Neuronal stem cell (in vitro differentiated cells): ENCODE data around the gene HDAC2.
"Not testable (repeated sequence)": the region's sequence is repeated elsewhere in the genome, so short reads cannot be mapped to it uniquely, and the experiment has no call there.

Experiments used
- DNase-seq: peaks from one replicate; pipeline ENCODE4 v3.0.0-alpha.2; 2013; ENCODE audit warnings: low spot score
- H2AFZ ChIP-seq: one replicate; pipeline ENCODE4 v1.6.1; 2013; ENCODE audit warnings: mild to moderate bottlenecking, low read length, inconsistent platforms
- H2AK5ac ChIP-seq: 2 replicates; pipeline ENCODE4 v1.6.1; 2013; ENCODE audit warnings: low read depth, mild to moderate bottlenecking, inconsistent platforms, low read length, moderate library complexity, mixed read lengths
- H2BK120ac ChIP-seq: 2 replicates; pipeline ENCODE4 v1.6.1; 2013; ENCODE audit warnings: low read depth, mild to moderate bottlenecking, inconsistent platforms, low read length, moderate library complexity, mixed read lengths
- H2BK12ac ChIP-seq: one replicate; pipeline ENCODE4 v1.6.1; 2013; ENCODE audit warnings: low read length, inconsistent platforms
- H2BK15ac ChIP-seq: 2 replicates; pipeline ENCODE4 v1.6.1; 2013; ENCODE audit warnings: mild to moderate bottlenecking, low read length, inconsistent platforms, mixed read lengths
- H2BK5ac ChIP-seq: one replicate; pipeline ENCODE4 v1.6.1; 2013; ENCODE audit warnings: inconsistent platforms, mild to moderate bottlenecking, low read length, moderate library complexity
- H3K14ac ChIP-seq: one replicate; pipeline ENCODE4 v1.6.1; 2013; ENCODE audit warnings: low read length, inconsistent platforms
- H3K18ac ChIP-seq: 2 replicates; pipeline ENCODE4 v1.6.1; 2013; ENCODE audit warnings: low read length, inconsistent platforms
- H3K23ac ChIP-seq: 2 replicates; pipeline ENCODE4 v1.6.1; 2013; ENCODE audit warnings: low read depth, mild to moderate bottlenecking, mixed read lengths, low read length, inconsistent platforms; ENCODE audit not compliant: poor library complexity
- H3K27ac ChIP-seq: replicated peaks from 3 replicates; pipeline ENCODE4 v1.5.1; 2013; ENCODE audit warnings: low read length, inconsistent platforms
- H3K27me3 ChIP-seq, 3 experiments: 2 replicates each; pipeline ENCODE4 v1.6.1; 2013; ENCODE audit warnings: low read length in 3 of 3, mild to moderate bottlenecking in 2 of 3, inconsistent platforms in 1 of 3, low read depth in 1 of 3, mixed read lengths in 1 of 3, moderate library complexity in 1 of 3; ENCODE audit not compliant: control insufficient read depth in 3 of 3, insufficient read depth in 3 of 3
- H3K36me3 ChIP-seq, 2 donors: replicated peaks in 1 of 2; 2 replicates each; pipeline ENCODE4 v1.6.1; 2013; ENCODE audit warnings: low read length in 2 of 2; ENCODE audit not compliant: control insufficient read depth in 2 of 2, insufficient read depth in 2 of 2
- H3K4ac ChIP-seq: 2 replicates; pipeline ENCODE4 v1.6.1; 2013; ENCODE audit warnings: inconsistent platforms, mild to moderate bottlenecking, low read length, moderate library complexity
- H3K4me1 ChIP-seq, 2 donors: 1 replicate in 1 of 2; 2 replicates in 1 of 2; pipeline ENCODE4 v1.6.1; 2013; ENCODE audit warnings: low read length in 2 of 2, low read depth in 1 of 2; ENCODE audit not compliant: control insufficient read depth in 2 of 2, insufficient read depth in 1 of 2
- H3K4me2 ChIP-seq: one replicate; pipeline ENCODE4 v1.6.1; 2013; ENCODE audit warnings: mild to moderate bottlenecking, low read length, inconsistent platforms; ENCODE audit not compliant: insufficient read depth, poor library complexity, severe bottlenecking
- H3K4me3 ChIP-seq, 2 donors: 2 replicates each; pipeline ENCODE4 v1.5.1; 2013; ENCODE audit warnings: low read length in 2 of 2, mild to moderate bottlenecking in 2 of 2, inconsistent platforms in 1 of 2, moderate library complexity in 1 of 2
- H3K79me1 ChIP-seq: one replicate; pipeline ENCODE4 v1.6.1; 2013; ENCODE audit warnings: low read depth, mild to moderate bottlenecking, inconsistent platforms, low read length, moderate library complexity
- H3K9ac ChIP-seq: one replicate; pipeline ENCODE4 v1.6.1; 2013; ENCODE audit warnings: mild to moderate bottlenecking, low read depth, low read length, inconsistent platforms; ENCODE audit not compliant: poor library complexity
- H3K9me3 ChIP-seq, 2 donors: replicated peaks in 1 of 2; 2 replicates each; pipeline versions ENCODE3 to v1.6.1; 2013; ENCODE audit warnings: low read length in 2 of 2, mild to moderate bottlenecking in 2 of 2, inconsistent platforms in 1 of 2, low read depth in 1 of 2, mixed read lengths in 1 of 2, moderate library complexity in 1 of 2; ENCODE audit not compliant: control insufficient read depth in 2 of 2, insufficient read depth in 1 of 2
- H4K8ac ChIP-seq: one replicate; pipeline ENCODE4 v1.6.1; 2013; ENCODE audit warnings: low read depth, mild to moderate bottlenecking, inconsistent platforms, low read length, moderate library complexity
- H4K91ac ChIP-seq: one replicate; pipeline ENCODE4 v1.6.1; 2013; ENCODE audit warnings: low read length, low read depth, mild to moderate bottlenecking, inconsistent platforms; ENCODE audit not compliant: poor library complexity
- WGBS, 2 donors: extraction: QIAGEN DNeasy Blood & Tissue Kit; methylation state at CpG; one replicate each; pipeline ENCODE4 v1.1.7; 2013; ENCODE audit warnings: missing lambda C conversion rate in 2 of 2, mixed read lengths in 1 of 2; ENCODE audit not compliant: insufficient read length in 2 of 2, insufficient replicate concordance in 1 of 2; ENCODE audit errors: extremely low coverage in 2 of 2; 5-methylcytosine and 5-hydroxymethylcytosine counted together

The HDAC2 gene

DNA sequence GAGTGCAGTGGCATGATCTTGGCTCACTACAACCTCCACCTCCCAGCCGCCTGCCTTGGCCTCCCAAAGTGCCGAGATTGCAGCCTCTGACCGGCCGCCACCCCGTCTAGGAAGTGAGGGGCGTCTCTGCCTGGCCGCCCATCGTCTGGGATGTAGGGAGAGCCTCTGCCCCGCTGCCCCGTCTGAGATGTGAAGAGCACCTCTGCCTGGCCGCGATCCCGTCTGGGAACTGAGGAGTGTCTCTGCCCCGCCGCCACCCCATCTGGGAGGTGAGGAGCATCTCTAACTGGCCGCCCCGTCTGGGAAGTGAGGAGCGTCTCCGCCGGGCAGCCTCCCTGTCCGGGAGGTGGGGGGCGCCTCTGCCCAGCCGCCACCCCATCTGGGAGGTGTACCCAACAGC is 39.0 kb downstream of the HDAC2 start:
- not testable (repeated sequence) for H3K27ac ChIP-seq, DNase-seq
- WGBS, 2 donors = no CpG with 5 or more reads among the region's 23 CpGs

DNA sequence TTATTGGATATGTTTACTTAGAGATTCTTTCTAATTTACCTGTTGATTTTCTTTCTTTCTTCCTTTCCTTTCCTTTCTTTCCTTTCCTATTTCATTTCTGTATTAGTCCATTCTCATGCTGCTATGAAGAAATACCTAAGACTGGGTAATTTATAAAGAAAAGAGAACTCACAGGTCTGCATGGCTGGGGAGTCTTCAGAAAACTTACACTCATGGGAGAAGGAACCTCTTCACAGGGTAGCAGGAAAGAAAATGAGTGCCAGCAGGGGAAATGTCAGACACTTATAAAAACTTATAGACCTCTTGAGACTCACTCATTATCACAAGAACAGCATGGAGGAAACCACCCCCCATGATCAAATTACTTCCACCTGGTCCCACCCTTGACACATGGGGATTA is 40.8 kb downstream of the HDAC2 start:
- Histone ChIP-seq H3K4me3 (no peak overlapping the region), H2BK5ac (no peak overlapping the region), H2AFZ (no peak overlapping the region), H3K14ac (no peak overlapping the region), H2BK120ac (no peak overlapping the region), H3K18ac (no peak overlapping the region), H2BK12ac (no peak overlapping the region), H3K27me3 (no peaks in the 10 kb centered on the region), H4K8ac (no peak overlapping the region), H4K91ac (no peak overlapping the region), H2AK5ac (no peak overlapping the region), H3K27ac (no peak overlapping the region), H3K9me3 (peaks cover 5 to 14% of the 10 kb centered on the region in 2 donors), H3K4me1 (no peaks in the 10 kb centered on the region), H3K36me3 (peaks cover 0 to 15% of the 10 kb centered on the region in 2 donors), H3K79me1 (no peaks in the 10 kb centered on the region), H2BK15ac (no peak overlapping the region), H3K4me2 (no peak overlapping the region), H3K23ac (no peak overlapping the region), H3K9ac (no peak overlapping the region), H3K4ac (no peak overlapping the region)
- no peak for DNase-seq

More for the DNA sequence above, 39.0 kb downstream of the HDAC2 start:
- H3K9ac ChIP-seq, H3K14ac ChIP-seq, H2BK15ac ChIP-seq, H3K79me1 ChIP-seq, H3K4me2 ChIP-seq, H3K4ac ChIP-seq, H2BK12ac ChIP-seq, H2BK120ac ChIP-seq, H2BK5ac ChIP-seq, H4K91ac ChIP-seq, H3K23ac ChIP-seq, H3K18ac ChIP-seq, H3K27me3 ChIP-seq, H2AK5ac ChIP-seq, H4K8ac ChIP-seq, H3K4me3 ChIP-seq, H3K4me1 ChIP-seq, H2AFZ ChIP-seq: not testable (repeated sequence)
- Histone ChIP-seq H3K9me3 (peaks cover 5 to 14% of the 10 kb centered on the region in 2 donors), H3K36me3 (peaks cover 0 to 27% of the 10 kb centered on the region in 2 donors)

DNA sequence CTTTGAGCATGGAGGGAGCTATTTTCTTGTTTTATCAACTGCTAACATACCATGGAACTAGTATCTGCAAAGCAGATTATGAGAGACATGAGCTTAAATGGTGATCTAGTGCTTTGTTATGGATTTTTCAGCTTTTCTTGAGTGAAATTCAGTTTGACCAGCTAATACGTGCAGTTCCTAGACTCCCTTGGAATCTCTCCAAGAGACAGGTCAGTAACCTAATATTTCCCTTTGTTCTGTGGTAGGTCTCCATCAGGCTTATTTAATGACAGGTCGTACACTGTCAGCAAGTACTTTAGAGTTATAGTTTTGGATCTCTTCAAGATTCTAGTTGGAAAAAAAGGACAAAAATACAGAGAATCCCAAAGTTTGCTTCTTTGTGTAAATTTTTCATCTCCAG is 43.9 kb downstream of the HDAC2 start:
- Histone ChIP-seq H2BK120ac (no peak overlapping the region), H3K36me3 (no peaks in the 10 kb centered on the region), H3K9me3 (peaks cover 5 to 9% of the 10 kb centered on the region in 2 donors), H3K4ac (no peak overlapping the region), H3K27me3 (no peaks in the 10 kb centered on the region), H2BK15ac (no peak overlapping the region), H3K23ac (no peak overlapping the region), H3K27ac (no peak overlapping the region), H2AFZ (no peak overlapping the region), H3K14ac (no peak overlapping the region), H3K4me3 (no peak overlapping the region), H2BK5ac (no peak overlapping the region), H2AK5ac (no peak overlapping the region), H3K4me2 (no peak overlapping the region), H3K4me1 (no peaks in the 10 kb centered on the region), H3K9ac (no peak overlapping the region), H4K91ac (no peak overlapping the region), H2BK12ac (no peak overlapping the region), H4K8ac (no peak overlapping the region), H3K79me1 (no peaks in the 10 kb centered on the region), H3K18ac (no peak overlapping the region)
- WGBS, 2 donors = no CpG with 5 or more reads among the region's 2 CpGs
- DNase-seq = no peak

DNA sequence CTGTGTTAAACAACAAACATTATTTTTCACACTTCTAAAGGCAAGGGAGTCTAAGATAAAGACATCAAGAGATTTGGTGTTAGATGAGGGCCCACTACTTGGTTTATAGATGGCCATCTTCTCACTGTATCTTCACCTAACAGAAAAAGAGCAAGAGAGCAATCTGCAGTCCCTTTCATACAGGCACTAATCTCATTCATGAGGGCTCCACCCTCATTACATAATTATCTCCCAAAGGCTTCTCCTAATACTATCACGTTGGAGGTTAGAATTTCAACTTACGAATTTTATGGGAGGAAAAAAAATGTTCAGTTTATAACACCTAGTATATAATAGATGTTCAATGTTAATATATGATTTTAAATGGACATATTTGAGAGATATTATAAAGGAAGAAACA is 45.6 kb downstream of the HDAC2 start:
- Histone ChIP-seq H3K4me2 (no peak overlapping the region), H3K36me3 (no peaks in the 10 kb centered on the region), H3K9ac (no peak overlapping the region), H3K14ac (no peak overlapping the region), H2AFZ (no peak overlapping the region), H4K8ac (no peak overlapping the region), H3K79me1 (no peaks in the 10 kb centered on the region), H3K27ac (no peak overlapping the region), H2BK120ac (no peak overlapping the region), H4K91ac (no peak overlapping the region), H3K27me3 (no peaks in the 10 kb centered on the region), H2AK5ac (no peak overlapping the region), H3K9me3 (no peaks in the 10 kb centered on the region), H2BK5ac (no peak overlapping the region), H2BK15ac (no peak overlapping the region), H3K4me3 (no peak overlapping the region), H3K4me1 (peaks cover 0 to 3% of the 10 kb centered on the region in 2 donors), H3K23ac (no peak overlapping the region), H3K4ac (no peak overlapping the region), H3K18ac (no peak overlapping the region), H2BK12ac (no peak overlapping the region)
- DNase-seq = no peak
- WGBS, 2 donors = no CpG with 5 or more reads among the region's 2 CpGs
